ENCODE results near the gene KRTAP4-8.
A peak's percentile ranks its signal among the peaks of the same experiment; 100 is the strongest.
"Not testable (repeated sequence)": the region's sequence is repeated elsewhere in the genome, so short reads cannot be mapped to it uniquely, and the experiment has no call there.

Gene KRTAP4-8

DNA sequence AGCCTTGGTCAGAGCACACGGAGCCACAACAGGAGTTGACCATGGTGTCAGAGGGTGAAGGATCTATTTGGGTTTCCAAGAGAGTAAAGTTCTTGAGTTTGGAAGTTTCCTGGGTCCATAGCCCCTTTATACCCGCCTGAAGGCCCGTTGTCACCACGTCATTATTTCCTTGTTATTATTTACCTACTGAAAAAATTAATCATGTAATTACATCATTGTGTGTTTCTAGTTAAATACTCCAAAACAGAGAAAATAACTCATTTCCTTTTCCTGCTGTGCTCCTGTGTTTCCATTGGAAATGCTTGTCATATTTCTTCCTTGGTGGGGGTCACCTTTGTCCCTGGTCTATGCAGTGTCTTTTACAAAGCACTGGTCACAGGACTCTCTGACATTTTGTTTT lies at the start of gene KRTAP4-8:
TSS of gene KRTAP4-8 (minus strand) at position 101 of the 400 bp plus-strand sequence. CDS start at position 43, 58 bp downstream.
- DNase-seq = no peak

DNA sequence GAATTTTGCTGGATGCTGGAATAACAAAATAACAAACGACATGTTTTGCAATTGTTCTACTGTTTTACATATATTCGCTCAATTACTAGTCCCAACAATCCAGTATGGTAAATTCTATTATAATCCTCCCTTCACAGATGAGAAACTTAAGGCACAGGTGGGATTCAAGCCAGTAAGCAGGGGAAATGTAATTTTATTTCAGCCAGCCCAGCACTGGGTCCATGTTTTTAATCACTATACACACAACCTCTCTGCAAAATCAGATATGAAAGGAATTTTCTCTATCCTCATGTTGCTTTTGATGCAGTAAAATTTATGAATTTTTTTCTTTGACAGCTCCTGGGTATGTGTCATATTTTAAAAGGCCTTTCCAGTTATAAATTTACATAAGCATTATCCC lies 47.3 kb upstream of the KRTAP4-8 start:
- DNase-seq = no peak

DNA sequence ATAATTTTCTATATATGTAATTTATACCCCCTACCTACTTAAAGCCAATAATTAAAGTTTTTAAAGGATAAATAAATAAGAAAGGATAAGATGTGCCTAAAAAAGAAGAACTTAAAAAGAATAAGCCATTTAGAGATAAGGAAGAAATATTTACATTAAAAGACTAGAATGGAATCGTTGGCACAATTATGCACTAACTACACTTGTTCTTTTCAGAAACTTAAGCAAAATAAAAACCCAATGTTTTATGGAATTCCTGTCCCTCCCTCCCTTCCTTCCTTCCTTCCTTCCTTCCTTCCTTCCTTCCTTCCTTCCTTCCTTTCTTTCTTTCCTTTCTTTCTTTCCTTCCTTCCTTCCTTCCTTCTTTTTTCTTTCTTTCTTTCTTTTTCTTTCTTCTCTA lies 46.9 kb upstream of the KRTAP4-8 start:
- no peak for DNase-seq

DNA sequence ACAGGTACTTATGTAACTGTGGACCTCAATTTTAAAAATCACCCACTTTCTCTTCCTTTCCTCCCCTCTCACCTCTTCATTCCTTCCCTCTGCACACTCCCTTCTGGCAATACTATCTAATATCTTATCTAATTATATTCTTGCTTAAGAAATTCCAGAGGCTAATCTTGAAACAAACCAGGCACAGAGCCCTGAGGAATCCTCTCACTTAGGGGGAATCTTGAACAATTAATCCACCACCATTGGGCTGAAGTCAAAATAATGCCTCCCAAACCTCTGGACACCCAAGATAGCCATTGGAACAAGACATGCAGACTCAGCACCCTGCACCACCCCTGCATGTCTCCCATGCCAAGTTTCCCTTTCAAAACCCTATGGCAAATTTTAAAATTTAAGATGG lies 43.4 kb upstream of the KRTAP4-8 start:
- DNase-seq = no peak

- DNase-seq = peak; percentile 20
Observed at GRCh38 chr17:41140360-41141131, 42.6 kb upstream of the KRTAP4-8 start, which contains the start of gene KRTAP4-6. TSS of gene KRTAP4-6 (minus strand) at chr17:41140544. CDS start at chr17:41140487, 57 bp downstream.

- DNase-seq = not testable (repeated sequence)
Observed at GRCh38 chr17:41139865-41140264, 41.9 kb upstream of the KRTAP4-8 start.

GRCh38 chr17:41133880-41134735 lies 36.2 kb upstream of the KRTAP4-8 start:
- DNase-seq = no peak

DNA sequence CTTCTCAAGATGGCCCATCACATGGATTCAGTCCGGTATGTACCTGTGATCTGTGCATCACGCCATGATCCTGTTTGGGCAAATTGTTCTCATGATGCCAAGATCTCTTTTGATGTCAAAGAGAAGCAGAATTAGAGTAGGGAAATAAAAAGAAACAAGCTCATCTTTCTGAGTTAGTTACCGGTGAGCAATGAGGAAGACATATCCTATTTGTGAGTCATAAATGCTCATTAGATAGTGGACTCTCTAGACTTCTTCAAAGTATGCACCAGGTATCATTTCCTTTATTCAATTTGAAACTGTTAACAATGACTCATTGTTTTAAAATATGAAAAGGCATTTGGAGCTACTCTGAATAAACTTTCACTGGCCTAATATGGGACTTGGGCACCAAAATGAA lies 34.0 kb upstream of the KRTAP4-8 start:
- peak; percentile 13 for DNase-seq

GRCh38 chr17:41127371-41127770 lies 29.4 kb upstream of the KRTAP4-8 start:
- no peak for DNase-seq

DNA sequence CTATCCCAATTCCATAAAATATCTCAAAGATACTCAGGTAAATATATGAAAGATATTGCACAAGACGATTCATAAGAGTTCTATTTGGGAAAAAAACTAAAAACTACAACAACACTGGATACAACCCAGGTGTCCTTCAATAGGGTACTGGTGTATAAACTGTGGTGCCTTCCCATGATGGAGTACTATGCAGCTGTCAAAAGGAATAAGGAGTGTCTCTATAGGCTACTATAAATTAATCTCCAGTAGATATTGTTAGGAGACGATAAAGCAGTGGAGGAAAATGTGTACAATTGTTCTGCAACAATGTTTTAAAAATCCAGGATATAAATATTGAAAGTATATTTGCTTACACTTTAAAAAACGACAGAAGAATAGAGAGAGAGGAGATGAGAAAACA lies 28.5 kb upstream of the KRTAP4-8 start:
- no peak for DNase-seq

DNA sequence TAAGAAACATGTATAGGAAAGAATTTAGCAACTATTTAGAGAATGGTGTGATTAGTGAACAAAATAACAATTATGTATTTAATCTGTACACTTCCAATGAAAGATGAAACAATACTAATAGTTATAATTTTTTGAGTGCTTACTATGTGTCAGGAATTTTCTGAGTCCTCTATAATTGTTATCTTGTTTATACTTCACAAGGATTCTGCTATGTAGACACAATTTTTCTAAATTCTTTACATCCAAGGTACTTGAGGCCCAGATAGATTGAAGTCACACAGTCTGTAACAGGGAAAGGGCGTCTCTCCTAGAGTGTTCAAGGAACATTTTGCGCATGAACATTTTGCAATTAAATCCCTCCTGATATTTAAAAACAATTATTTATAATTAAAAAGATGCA lies 27.1 kb upstream of the KRTAP4-8 start:
- no peak for DNase-seq

- not testable (repeated sequence) for DNase-seq
Observed at GRCh38 chr17:41123991-41124371, 26.0 kb upstream of the KRTAP4-8 start, which contains the start of gene KRTAP4-12. TSS of gene KRTAP4-12 (minus strand) at chr17:41124182. CDS start at chr17:41124122, 60 bp downstream.

DNA sequence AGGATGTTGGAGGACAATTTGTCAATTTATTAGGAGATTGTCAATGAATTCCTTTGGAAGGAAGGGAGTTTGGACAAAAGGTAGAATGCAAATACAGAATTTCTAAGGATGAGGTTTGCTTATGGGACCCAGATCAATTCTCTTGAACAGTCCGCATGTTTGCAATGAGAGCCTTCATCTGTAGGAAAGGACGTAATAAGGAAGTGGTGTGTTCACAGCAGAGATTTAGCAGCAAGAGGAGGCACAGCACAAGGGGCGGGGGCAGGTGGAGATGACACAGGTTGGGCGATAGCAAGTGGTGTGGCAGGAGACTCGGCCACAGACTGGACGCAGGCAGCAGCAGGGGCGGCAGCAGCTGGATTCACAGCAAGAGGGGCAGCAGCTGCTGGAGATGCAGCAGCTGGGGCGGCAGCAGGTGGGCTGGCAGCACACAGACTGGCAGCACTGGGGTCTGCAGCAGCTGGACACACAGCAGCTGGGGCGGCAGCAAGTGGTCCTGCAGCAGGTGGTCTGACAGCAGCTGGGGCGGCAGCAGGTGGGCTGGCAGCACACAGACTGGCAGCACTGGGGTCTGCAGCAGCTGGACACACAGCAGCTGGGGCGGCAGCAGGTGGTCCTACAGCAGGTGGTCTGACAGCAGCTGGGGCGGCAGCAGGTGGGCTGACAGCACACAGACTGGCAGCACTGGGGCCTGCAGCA lies 25.5 kb upstream of the KRTAP4-8 start:
- DNase-seq = not testable (repeated sequence)

DNA sequence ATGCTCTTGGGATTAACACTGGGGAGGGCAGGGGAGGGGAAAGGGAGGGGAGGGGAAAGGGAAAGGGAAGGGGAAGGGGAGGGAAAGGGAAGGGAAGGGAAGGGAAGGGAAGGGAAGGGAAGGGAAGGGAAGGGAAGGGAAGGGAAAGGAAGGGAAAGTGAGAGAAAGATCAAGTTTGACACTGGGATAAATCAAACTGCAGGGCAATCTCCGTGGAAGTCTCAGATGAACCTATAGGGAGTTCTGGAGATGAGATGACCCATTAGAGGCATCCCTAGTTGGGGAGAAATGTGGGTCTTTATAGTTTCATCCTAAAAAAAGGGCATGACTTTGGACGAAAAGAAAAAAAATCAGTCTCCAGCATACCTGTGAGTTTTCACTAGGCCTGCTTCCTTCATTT lies 23.8 kb upstream of the KRTAP4-8 start:
- no peak for DNase-seq

DNA sequence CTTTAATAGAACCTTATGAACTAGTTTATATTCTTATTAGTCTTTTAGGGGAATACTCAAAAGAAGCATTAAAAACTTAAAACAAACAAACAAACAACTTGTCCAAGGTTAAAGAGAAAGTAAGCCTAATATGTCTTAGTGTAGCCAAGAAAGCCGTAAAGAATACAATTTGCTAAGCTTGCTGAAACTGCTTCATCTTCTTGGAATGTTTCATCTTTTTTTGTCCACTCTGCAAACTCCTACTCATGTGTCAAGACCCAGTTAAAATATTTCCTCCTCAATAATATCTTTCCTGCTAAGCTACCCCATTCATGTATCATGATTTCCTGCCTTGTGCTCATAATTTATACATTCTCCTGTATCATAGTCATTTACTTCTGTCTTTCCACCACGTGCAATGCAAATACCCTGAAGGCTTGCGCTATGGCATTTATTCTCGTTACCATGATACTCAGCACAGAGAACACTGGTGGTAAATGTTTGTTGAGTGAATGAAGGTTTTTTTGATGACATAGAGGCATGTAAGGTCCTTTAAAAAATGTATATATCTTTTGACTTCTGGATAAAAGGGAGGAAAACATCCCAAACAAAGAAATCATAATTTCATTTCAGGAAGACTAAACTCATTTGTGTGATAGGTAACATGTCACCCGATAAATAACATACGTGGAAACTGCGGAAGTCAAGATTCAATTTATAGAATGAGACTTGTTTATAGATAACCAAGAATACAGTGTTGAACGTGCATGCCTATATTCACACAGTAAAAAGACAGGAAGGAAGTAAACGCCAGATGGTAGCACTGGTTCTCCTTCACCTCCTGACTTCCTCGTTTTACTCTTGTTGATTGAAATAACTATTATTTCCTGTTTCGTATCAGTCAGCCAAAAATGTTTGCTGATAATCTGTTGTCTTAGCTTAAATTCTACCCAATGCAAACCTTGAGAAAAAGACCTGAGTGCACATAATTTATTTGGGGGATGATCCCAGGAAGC lies 22.1 kb upstream of the KRTAP4-8 start:
- DNase-seq = not testable (repeated sequence)

DNA sequence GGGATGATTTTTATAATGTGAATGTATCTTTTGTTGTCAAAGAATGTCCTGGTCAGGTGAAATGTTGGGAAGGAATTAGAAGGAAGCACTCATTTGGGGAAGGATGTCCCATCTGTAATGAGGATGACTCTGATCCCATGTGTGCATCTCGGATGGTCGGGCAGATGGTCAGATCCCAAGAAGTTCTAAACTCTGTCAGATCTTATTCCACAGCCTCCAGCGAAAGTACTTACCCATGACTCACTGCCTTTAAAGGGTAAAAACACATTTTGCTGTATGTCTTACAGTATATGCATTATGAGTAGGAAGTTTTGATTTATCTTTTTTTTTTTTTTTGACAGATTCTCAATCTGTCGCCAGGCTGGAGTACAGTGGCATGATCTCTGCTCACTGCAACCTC lies 20.8 kb upstream of the KRTAP4-8 start:
- no peak for DNase-seq

DNA sequence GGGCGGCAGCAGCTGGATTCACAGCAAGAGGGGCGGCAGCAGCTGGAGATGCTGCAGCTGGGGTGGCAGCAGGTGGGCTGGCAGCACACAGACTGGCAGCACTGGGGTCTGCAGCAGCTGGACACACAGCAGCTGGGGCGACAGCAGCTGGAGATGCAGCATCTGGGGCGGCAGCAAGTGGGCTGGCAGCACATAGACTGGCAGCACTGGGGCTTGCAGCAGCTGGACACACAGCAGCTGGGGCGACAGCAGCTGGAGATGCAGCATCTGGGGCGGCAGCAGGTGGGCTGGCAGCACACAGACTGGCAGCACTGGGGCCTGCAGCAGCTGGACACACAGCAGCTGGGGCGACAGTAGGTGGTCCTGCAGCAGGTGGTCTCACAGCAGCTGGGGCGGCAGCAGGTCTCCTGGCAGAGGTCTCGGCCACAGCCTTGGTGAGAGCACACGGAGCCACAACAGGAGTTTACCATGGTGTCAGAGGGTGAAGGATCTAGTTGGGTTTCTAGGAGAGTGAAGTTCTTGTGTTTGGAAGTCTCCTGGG lies 20.0 kb upstream of the KRTAP4-8 start, which contains the start of gene KRTAP4-11:
TSS of gene KRTAP4-11 (minus strand) at position 528 of the 541 bp plus-strand sequence. CDS start at position 470, 58 bp downstream.
- DNase-seq = not testable (repeated sequence)

DNA sequence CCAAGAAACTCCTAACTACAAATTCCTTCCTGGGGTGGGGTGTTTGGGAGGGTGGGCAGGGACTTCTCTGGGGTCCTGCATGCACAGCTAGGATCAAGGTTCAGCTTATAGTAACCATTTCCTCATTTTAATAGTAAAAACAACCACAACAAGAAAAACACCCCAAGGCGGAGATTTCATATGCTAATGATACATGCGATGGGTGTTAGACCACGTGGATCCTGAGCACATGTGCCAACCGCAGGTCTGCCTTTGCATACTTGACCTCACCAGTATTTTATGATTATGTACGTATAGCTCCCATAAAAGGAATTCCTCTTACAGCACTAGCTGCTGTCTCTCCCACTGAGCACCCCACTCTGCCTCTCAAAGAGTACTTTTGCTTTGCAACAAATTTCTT lies 18.4 kb upstream of the KRTAP4-8 start:
- DNase-seq = no peak

DNA sequence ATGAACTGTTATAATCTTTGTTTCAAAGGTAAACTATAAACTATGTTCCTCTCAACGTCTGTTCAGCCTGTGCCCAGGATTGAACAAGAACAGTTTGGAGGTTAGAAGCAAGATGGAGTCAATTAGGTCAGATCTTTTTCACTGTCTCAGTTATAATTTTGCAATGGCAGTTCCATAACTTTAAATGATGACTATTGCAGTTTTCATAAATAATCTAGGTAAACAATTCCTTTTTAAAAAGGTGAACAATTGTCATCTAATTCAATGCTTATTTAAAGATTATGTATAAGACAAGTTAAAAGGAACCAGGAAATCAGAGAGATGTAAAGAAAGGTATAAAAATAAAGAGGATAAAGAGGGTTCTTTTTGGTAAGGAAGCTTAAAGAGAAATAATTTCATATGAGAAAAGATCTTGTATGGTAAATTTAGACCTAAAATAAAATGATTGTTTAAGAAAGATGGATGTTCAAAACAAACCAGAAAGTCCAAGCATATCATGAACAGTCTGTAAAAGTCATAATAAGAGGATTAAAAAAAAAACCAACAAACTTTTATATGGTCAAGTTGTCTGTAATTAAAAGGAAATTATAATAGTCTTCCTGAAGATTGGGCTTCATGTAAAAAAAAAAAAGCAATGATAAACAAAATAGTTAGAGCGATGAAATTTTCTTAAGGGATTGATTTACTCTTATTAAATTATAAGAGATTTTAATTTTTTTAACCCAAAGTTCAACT lies 13.4 kb upstream of the KRTAP4-8 start:
- DNase-seq = no peak

DNA sequence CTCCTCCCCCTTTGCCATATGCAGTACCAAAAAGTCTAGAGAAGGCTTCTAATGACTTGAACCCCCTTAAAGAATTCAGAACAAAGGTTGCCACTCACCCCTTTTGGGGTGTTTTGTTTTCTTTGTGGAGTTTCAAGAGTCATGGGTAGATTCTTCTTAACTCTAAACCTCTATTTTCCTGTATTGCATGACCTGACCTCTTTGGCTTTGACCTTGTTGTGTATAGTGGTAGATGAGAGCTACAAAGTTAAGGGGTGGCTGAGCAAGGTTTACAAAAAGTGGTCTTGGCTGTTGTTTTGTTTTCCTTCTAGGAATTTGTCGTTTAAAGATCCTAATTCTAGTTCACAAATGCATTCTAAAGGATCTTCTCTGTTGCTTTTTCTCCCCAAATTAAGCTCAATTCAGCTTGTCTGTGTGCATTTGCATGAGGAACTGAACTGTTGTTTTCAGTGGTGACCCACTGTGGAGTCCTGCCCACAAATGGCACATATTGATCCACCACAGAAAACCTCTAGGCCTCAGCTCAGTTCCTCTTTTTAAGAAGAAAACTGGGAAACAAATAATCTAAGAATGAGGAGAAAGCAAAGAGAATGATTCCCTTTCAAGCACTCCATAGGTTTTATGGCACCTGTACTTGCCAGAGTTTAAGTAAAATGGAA lies 10.9 kb upstream of the KRTAP4-8 start:
- DNase-seq = not testable (repeated sequence)
